DMS79 treated with DMSO at 0.1 percent for 48 hours (cell line): ENCODE results near the gene NUDT1.

Experiments
- DNase-seq: peaks from one replicate; lab custom pipeline; 2025; lab: John Stamatoyannopoulos, UW

The NUDT1 gene

GRCh38 chr7:2241580-2242540, at the start of gene NUDT1, which contains the start of gene MRM2:
TSS of gene NUDT1 (plus strand) at chr7:2242226. CDS start at chr7:2244575, 2,349 bp downstream.
TSS of gene MRM2 (minus strand) at chr7:2242205. CDS start at chr7:2242169, 36 bp downstream.
- DNase-seq: peak; percentile 77

GRCh38 chr7:2192831-2193534, 49.0 kb upstream of the NUDT1 start:
- DNase-seq: peak; percentile 91

GRCh38 chr7:2193575-2194305, 48.3 kb upstream of the NUDT1 start:
- no peak for DNase-seq

- peak; percentile 90 for DNase-seq
Observed at GRCh38 chr7:2195400-2196246, 46.4 kb upstream of the NUDT1 start.

- DNase-seq: peak; percentile 68
Observed at GRCh38 chr7:2196381-2197378, 45.3 kb upstream of the NUDT1 start.

GRCh38 chr7:2197436-2198155, 44.4 kb upstream of the NUDT1 start:
- peak; percentile 39 for DNase-seq

- peak; percentile 94 for DNase-seq
Observed at GRCh38 chr7:2198206-2198605, 43.8 kb upstream of the NUDT1 start.

- DNase-seq: no peak
Observed at GRCh38 chr7:2198760-2199159, 43.3 kb upstream of the NUDT1 start.

GRCh38 chr7:2199528-2199927, 42.5 kb upstream of the NUDT1 start:
- DNase-seq: no peak

GRCh38 chr7:2199956-2200583, 42.0 kb upstream of the NUDT1 start:
- DNase-seq: no peak

- no peak for DNase-seq
Observed at GRCh38 chr7:2200584-2200980, 41.4 kb upstream of the NUDT1 start.

GRCh38 chr7:2201128-2201527, 40.9 kb upstream of the NUDT1 start:
- DNase-seq: no peak

GRCh38 chr7:2201686-2202360, 40.2 kb upstream of the NUDT1 start:
- DNase-seq: no peak

GRCh38 chr7:2202361-2202761, 39.7 kb upstream of the NUDT1 start:
- no peak for DNase-seq

GRCh38 chr7:2202901-2203765, 38.9 kb upstream of the NUDT1 start:
- peak; percentile 34 for DNase-seq

GRCh38 chr7:2203766-2204300, 38.2 kb upstream of the NUDT1 start:
- DNase-seq: no peak

GRCh38 chr7:2204446-2204845, 37.6 kb upstream of the NUDT1 start:
- no peak for DNase-seq
